Natural killer cell treated with Interleukin-12 subunit alpha and Interleukin-12 subunit beta and Interleukin-15 and Interleukin-18, amount 100 ng/mL, for 72 hours (primary cell): ENCODE measurements around the gene QSOX1. TPM values are rescaled to one million over a fixed set of nuclear protein-coding genes. Genes with fewer than 3 reads are reported as not detected.

Experiments
- ATAC-seq, 2 donors: fragments of 150-1000 bp; cut with Tn5 transposase in 1 of 2; sonication (Bioruptor Pico), chemical (Tn5 transposase) in 1 of 2; 2 replicates each; pipeline ENCODE4 v1.10.0; 2021
- DNase-seq: peaks from one replicate; pipeline ENCODE4 v3.0.0; 2022; ENCODE audit warnings: low spot score
- H3K27ac Mint-ChIP-seq, 2 donors: 1 replicate in 1 of 2; 2 replicates in 1 of 2; pipeline ENCODE4 v1.8.0; 2022; ENCODE audit warnings: mixed read lengths in 2 of 2, mild to moderate bottlenecking in 1 of 2, moderate library complexity in 1 of 2
- H3K27me3 Mint-ChIP-seq, 2 donors: 1 replicate in 1 of 2; 2 replicates in 1 of 2; pipeline ENCODE4 v1.8.0; 2022; ENCODE audit warnings: mixed read lengths in 2 of 2
- H3K36me3 Mint-ChIP-seq: one replicate; pipeline ENCODE4 v1.8.0; 2022; ENCODE audit warnings: mixed read lengths
- H3K4me1 Mint-ChIP-seq, 2 donors: 1 replicate in 1 of 2; 2 replicates in 1 of 2; pipeline ENCODE4 v1.8.0; 2022; ENCODE audit warnings: low read depth in 2 of 2, mixed read lengths in 2 of 2, mild to moderate bottlenecking in 1 of 2
- H3K4me3 Mint-ChIP-seq: one replicate; pipeline ENCODE4 v1.8.0; 2022; ENCODE audit warnings: mixed read lengths
- H3K9me3 Mint-ChIP-seq: 2 replicates; pipeline ENCODE4 v1.8.0; 2022; ENCODE audit warnings: mixed read lengths
- total RNA-seq, 2 donors: library from RNA; stranded (reverse); gene quantifications; one replicate each; pipeline ENCODE4 v1.2.3, GENCODE V29; 2022

The QSOX1 gene
- total RNA-seq, 2 donors from 2014 or later: 39.1 to 60.3 TPM

DNA sequence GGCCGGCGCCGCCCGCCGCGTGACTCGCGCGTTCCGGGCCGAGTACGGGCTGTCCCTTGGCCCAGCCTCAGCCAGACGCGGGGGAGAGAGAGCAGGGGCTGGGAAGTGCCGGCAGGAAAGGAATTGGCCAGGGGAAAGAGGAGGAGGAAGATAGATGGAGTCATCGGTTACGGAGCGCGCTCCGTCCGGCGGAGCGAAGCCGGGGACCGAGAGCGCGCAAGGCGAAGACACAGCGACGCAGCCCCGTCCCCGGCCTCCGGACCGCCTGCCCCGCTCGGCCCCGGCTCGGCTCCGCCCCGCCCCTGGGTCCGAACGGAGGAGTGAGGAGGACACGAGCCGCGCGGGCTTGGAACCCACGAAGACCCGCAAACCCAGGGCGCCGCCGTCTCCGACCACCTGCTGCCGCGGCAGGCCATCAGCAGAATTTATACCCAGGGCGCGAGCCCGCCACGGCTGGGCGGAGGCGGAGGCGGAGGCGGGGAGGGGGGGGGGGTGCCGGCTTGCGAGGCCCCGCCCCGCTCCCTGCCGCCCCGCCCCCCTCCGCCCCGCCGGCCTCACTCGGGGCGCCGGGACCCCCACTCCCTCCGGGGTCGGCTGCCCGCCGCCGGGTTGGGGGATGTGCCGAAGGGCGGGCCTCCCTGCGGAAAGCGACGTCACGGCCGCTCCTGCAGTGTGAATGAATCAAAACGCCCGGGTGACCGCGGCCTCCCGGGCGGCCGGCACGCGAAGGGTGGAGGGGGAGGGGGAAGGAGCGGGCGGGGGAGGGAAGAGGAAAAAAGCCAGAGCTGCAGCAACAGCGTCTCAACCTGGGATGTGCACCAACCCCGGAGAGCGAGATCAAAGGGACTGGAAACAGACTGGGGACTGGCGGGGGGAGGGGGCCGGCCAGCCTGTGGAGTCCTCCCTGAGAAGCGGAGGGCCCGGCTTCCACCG lies 75.1 kb downstream of the QSOX1 start, which contains the start of gene LHX4:
TSS of gene LHX4 (plus strand) at position 782 of the 933 bp plus-strand sequence. CDS start 266 bp downstream, outside the sequence.
- Mint-ChIP-seq H3K4me1 (peaks cover 0 to 9% of the 10 kb centered on the region in 2 donors), H3K4me3 (peak within 1 kb of the TSS; percentile 65), H3K27me3 (peaks cover 38 to 44% of the 10 kb centered on the region in 2 donors), H3K36me3 (no peaks in the 10 kb centered on the region), H3K27ac (no peak within 1 kb of the TSS), H3K9me3 (no peaks in the 10 kb centered on the region)
- ATAC-seq: peak; percentile 71 to 83
- DNase-seq: no peak

DNA sequence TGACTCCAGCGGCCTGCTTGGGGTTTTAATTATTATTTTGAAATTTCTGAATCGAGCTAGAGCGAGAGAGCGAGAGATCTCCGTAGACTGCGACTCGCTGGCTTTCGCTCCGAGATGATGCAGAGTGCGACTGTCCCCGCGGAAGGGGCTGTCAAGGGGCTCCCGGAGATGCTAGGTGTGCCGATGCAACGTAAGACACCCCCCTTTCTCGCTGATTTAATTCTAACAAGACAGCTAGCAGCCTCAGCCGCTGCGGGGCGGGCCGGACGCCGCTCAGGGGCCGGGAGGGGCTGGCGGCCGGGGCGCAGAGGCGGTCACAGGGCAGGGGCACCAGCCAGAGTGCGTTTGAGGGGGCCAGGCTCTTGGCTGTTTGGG lies 75.7 kb downstream of the QSOX1 start:
- Mint-ChIP-seq H3K27ac (no peak overlapping the region), H3K9me3 (no peaks in the 10 kb centered on the region), H3K27me3 (peaks cover 33 to 38% of the 10 kb centered on the region in 2 donors), H3K36me3 (no peaks in the 10 kb centered on the region), H3K4me1 (peaks cover 0 to 9% of the 10 kb centered on the region in 2 donors), H3K4me3 (peak overlapping the region; percentile 52)
- no peak for DNase-seq
- peak in 1 of 2 donors; percentile 5 for ATAC-seq

DNA sequence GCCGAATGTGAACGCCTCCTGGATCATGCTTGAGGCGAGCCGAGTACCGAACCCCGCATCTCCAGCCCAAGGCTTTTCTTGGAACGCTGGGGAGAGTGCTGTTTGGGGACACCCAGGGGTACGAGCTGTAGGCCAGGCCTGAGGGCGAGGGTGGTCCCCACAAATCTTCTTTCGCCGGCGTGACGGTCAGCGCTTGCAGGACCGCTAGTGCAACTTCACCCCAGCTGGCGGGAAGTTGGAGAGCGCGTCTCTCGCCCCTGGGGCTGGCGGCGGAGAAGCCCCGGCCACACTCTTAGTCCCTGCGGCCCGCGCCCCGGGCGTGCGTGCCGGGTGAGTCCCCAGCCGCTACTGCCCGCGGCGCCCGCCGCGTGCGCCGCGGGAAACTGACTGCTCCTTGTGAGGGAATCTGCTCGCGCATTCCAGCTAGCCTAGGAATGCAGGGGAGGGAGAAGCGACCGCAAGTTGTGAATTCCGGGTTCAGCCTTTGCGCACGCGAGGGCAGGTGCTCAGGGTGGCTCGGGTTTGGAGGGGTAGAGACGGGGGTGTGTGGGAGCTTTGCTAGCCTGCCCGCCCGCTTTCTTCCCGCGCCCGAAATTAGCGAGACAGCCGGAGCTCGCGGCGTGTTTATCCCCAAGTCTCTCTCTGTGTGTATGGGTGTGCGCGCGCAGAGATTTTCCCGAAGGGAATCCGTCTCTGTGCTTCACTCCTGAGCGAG lies 76.3 kb downstream of the QSOX1 start:
- Mint-ChIP-seq H3K36me3 (no peaks in the 10 kb centered on the region), H3K4me1 (peaks cover 5 to 12% of the 10 kb centered on the region in 2 donors), H3K27ac (no peak overlapping the region), H3K9me3 (no peaks in the 10 kb centered on the region), H3K4me3 (peak overlapping the region; percentile 53), H3K27me3 (peaks cover 38 to 42% of the 10 kb centered on the region in 2 donors)
- ATAC-seq: no peak
- DNase-seq: no peak

DNA sequence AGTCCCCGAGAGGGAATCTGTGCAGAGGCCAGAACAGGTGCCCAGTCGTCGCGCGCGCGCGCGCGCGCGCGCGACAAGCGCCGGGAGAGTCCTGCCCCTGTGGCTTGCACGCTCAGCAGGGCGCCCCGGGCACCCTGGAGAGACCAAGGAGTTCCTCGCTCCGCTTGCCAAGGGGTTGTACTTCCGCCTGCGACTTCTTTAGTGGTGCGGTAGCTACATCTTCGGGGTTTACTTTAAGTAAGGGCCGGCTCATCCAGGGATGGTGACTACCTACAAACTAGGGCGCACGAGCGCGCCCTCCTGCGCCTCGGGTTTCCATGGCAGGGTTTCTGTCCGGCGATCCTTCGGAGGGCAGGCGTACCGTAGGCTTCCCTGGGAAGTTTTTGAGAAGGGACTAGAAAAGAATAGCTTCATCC lies 76.8 kb downstream of the QSOX1 start:
- peaks cover 38 to 48% of the 10 kb centered on the region in 2 donors for H3K27me3 Mint-ChIP-seq
- peaks cover 10 to 17% of the 10 kb centered on the region in 2 donors for H3K4me1 Mint-ChIP-seq
- H3K4me3 Mint-ChIP-seq: peak overlapping the region; percentile 53
- DNase-seq (no peak), ATAC-seq (no peak)
- H3K36me3 Mint-ChIP-seq: no peaks in the 10 kb centered on the region
- no peaks in the 10 kb centered on the region for H3K9me3 Mint-ChIP-seq
- H3K27ac Mint-ChIP-seq: no peak overlapping the region

DNA sequence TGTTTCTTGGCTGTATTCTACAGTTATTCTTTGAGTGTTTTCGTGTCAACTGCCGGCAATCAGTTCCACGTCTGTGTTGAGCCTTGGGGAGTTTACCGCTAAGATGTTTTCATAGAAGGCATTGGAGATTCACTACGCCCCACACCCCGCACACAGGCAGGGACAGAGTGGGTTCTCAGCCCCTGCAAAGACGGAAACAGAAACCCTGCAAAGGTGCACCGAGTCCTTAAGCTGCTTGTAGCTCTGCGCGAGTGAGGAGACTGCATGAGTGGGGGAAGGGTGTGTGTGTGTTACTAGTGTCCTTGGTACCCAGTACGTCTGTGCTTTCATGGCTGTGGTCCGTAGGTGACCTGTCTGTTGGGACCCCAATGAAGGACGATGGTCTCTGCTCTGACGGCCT lies 77.3 kb downstream of the QSOX1 start:
- Mint-ChIP-seq H3K9me3 (no peaks in the 10 kb centered on the region), H3K27ac (no peak overlapping the region), H3K4me1 (peaks cover 13 to 18% of the 10 kb centered on the region in 2 donors), H3K4me3 (peak overlapping the region; percentile 53), H3K36me3 (no peaks in the 10 kb centered on the region), H3K27me3 (peaks cover 41 to 52% of the 10 kb centered on the region in 2 donors)
- ATAC-seq (no peak), DNase-seq (no peak)

DNA sequence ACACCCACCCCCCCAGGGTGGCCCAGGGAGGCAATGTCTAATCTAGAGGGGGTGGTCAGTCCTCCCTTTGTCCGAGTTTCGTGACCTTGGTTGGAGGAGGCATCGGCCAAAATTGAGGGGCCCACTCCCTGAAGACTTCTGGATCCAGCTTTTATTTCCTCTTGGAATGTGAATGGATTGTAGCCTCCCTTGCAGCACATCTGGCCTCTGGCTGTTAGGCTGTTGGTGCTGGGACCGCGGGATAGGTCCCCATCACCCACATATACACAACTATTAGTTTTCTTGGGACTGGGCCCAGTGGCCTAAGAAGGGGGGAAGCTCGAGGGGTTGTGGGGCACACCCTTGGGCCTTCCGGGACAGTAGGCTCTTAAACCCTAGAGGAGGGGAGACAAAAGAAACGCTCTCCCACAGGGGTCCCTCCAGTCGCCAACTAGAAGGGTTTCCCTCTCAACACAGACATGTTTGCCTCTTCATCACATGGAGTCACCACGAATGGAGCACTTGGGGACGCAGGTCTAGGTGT lies 77.9 kb downstream of the QSOX1 start:
- no peak for ATAC-seq
- Mint-ChIP-seq H3K36me3 (no peaks in the 10 kb centered on the region), H3K4me1 (peaks cover 13 to 18% of the 10 kb centered on the region in 2 donors), H3K27ac (no peak overlapping the region), H3K4me3 (no peak overlapping the region), H3K9me3 (no peaks in the 10 kb centered on the region), H3K27me3 (peaks cover 47 to 55% of the 10 kb centered on the region in 2 donors)
- no peak for DNase-seq

DNA sequence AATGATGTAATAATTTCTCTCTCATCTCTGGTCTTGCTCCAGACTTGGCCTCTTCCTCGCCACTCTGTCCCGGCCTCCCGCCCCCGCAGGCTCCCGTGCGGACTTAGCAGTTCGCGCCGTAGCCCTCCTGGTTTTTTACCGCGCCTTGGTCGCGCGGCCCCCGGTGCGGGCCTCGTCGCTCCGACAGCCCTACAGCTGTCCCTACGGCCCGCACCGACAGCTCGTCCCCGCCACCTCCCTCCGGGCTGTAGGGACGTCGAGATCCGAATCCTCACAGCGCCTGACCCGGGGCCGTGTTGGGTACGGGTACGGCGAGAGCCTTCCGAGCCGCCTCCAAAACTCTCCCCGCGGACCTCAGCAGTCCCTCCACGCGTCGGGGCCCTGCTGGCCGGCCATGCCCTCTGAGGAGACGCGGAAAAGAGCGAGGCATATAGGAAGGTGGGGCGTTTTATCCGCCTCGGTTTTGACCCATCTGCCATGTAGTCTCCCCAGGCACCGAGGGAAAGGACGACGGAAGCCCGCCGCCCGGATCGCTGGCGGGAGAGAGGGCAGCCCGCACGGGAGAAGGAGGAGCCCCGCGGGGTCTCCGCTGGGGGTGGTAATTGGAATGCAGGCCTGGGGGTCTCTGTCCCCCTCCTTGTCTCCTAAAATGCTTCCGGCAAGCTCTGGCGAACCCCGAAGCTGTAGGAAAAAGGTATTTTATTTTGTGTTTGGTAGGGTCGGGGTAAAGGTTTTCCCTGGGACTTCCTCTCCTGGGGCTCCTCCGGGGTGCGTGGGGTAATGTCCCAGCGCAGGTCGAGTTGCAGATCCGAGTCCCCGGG lies 78.7 kb downstream of the QSOX1 start:
- no peak for ATAC-seq
- Mint-ChIP-seq H3K36me3 (no peaks in the 10 kb centered on the region), H3K27ac (no peak overlapping the region), H3K27me3 (peaks cover 50 to 55% of the 10 kb centered on the region in 2 donors), H3K4me3 (no peak overlapping the region), H3K9me3 (no peaks in the 10 kb centered on the region), H3K4me1 (peaks cover 13 to 18% of the 10 kb centered on the region in 2 donors)
- no peak for DNase-seq

DNA sequence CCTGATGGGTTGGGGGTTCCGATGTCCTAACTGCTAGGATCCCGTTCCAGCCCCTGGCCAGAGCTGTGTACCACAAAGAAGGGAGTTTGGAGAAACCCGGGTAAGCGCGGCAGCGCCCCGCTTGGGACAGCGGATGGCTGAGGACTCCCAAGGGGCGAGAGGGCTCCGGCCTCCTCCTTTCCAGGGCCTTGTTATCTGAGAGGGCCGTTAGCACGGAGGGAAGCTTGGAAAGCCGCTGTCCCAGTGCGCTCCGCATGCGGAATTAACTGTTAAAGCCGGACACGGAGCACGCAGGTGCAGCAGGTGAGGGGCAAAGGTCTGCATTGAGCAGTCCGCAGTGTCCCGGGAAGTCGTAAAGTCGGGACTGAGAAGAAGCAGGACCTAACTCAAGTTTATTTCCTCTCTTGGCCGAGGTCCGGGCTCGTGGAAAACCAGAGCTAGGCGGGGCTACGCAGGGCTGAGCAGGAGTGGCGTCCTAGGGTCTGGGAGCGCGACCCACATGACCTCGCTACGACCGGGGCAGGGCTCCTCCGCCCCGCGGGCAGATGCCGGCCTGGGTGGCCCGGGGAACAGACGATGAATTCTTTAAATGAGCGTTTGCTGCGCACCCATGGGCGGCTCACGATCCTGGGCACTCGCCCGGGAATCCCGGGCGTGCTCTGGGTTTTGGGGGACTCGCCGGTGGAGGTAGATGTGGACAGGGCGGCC lies 79.9 kb downstream of the QSOX1 start:
- H3K4me3 Mint-ChIP-seq: no peak overlapping the region
- no peak overlapping the region for H3K27ac Mint-ChIP-seq
- H3K36me3 Mint-ChIP-seq: no peaks in the 10 kb centered on the region
- no peaks in the 10 kb centered on the region for H3K9me3 Mint-ChIP-seq
- H3K4me1 Mint-ChIP-seq: peaks cover 13 to 16% of the 10 kb centered on the region in 2 donors
- DNase-seq (peak; percentile 44), ATAC-seq (no peak)
- H3K27me3 Mint-ChIP-seq: peaks cover 50 to 64% of the 10 kb centered on the region in 2 donors

DNA sequence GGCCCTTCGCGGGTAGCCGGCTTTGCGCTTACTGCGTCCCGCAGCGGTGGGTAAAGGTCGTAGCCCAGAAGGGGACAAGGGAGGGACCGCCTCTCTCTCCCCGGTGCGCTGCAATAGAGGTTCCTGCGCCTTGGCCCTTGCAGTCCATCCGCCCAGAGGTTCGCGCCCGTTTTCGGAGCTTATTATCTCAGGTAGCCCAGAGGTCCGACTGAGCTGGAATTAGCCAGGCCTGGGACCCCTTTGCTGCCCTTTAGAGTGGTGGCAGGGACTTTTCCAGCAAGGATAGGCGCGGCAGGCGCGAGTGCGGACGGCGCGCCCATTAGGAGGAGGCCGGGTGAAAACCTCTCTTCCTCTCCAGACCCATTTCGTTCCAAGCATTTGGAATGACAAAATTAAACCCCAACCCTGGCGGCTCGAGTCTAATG lies 80.4 kb downstream of the QSOX1 start:
- H3K27me3 Mint-ChIP-seq: peaks cover 53 to 69% of the 10 kb centered on the region in 2 donors
- DNase-seq: no peak
- no peak overlapping the region for H3K4me3 Mint-ChIP-seq
- H3K27ac Mint-ChIP-seq: no peak overlapping the region
- no peak for ATAC-seq
- peaks cover 13 to 16% of the 10 kb centered on the region in 2 donors for H3K4me1 Mint-ChIP-seq
- H3K9me3 Mint-ChIP-seq: no peaks in the 10 kb centered on the region
- no peaks in the 10 kb centered on the region for H3K36me3 Mint-ChIP-seq

DNA sequence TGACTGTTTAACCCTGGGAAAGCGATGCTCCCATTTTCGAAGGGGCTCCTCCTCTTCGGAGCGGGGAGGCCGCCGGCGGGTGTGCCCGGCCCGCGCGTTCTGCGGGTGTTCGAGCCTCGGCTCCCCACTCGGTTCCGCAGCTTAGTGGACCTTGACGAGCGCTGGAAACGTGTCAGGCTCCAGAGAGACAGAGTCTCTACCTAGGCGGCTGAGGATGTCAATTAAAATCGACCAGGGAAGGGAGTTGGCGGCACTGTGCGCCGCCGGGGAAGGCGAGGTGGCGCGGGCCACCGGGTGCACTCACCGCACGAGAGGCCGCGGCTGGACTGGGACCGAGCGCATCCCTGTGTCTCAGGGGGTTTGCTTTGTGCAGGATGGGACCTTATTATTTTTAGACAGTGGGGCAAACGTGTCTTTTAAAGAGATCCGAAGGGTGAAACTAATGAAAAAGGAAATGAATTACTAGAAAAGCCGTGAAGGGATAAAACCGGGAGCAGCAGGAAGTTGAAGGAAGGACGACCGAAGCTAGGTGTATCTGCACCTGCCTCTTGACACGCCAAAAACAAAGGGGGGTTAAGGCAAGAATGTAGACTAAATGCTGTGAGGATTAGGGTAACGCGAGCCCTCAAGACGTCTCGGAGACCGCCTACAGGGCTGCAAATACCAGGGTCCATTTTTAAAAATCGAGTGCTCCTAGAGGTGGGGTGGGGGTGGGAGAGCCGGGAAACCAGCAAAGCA lies 81.0 kb downstream of the QSOX1 start:
- Mint-ChIP-seq H3K9me3 (no peaks in the 10 kb centered on the region), H3K36me3 (no peaks in the 10 kb centered on the region), H3K27ac (no peak overlapping the region), H3K4me3 (no peak overlapping the region), H3K4me1 (peaks cover 13 to 16% of the 10 kb centered on the region in 2 donors), H3K27me3 (peaks cover 57 to 75% of the 10 kb centered on the region in 2 donors)
- no peak for DNase-seq
- ATAC-seq: no peak

DNA sequence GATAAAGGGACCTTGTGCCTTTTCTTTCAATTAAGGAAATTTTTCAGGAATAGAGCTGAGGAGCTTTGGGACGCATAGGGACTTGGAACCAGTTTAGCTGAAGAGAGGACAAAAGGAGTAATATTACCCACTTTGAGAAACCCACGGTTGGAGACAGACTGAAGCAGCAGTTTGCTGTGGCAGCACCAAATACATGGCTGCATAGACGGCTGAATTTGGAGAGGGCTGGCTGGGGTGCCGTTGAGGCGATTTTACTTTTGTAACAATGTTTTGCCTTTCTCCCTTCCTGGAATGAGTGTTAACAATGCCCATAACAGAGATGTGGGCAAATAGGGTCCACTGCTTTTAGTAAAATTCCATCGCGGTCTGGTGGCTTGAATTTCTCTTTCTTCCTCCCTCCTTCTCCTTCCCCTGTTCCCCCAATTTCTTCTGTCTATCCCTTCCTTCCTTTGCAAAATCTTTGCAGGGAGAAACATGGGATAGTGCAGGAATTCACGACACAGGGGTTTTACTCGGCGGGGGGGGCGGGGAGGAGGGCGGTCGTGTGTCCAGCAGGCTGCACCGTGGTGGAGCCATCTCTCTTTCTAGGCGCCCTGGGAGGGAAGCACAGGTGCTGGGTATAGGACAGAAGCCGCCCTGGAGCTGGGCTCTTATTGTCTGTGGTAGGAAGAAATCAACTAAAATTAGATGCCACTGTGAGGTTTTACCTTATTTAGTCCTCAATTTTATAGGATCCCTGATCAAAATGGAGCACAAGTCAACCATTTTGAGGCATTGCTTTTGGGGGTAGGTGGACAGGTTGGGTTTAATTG lies 82.2 kb downstream of the QSOX1 start:
- H3K4me1 Mint-ChIP-seq: peaks cover 12 to 13% of the 10 kb centered on the region in 2 donors
- no peaks in the 10 kb centered on the region for H3K36me3 Mint-ChIP-seq
- peaks cover 62 to 84% of the 10 kb centered on the region in 2 donors for H3K27me3 Mint-ChIP-seq
- no peak for ATAC-seq
- no peak overlapping the region for H3K27ac Mint-ChIP-seq
- peak; percentile 41 for DNase-seq
- H3K4me3 Mint-ChIP-seq: no peak overlapping the region
- no peaks in the 10 kb centered on the region for H3K9me3 Mint-ChIP-seq
